Measurements from ENCODE around the gene ZNF670. TPM values are rescaled to one million over a fixed set of nuclear protein-coding genes. Genes with fewer than 3 reads are reported as not detected.
"Not testable (repeated sequence)": the region's sequence is repeated elsewhere in the genome, so short reads cannot be mapped to it uniquely, and the experiment has no call there.

The ZNF670 gene
- total RNA-seq, 1 donor from 2014 or later, result 3.2 TPM

GRCh38 chr1:247060771-247061170 is 17.8 kb downstream of the ZNF670 start:
- ATAC-seq (no peak), DNase-seq (ENCODE audit: low spot score) (no peak)
- intact Hi-C loops (cut with DNase I), result no loop called here

- DNase-seq (ENCODE audit: low spot score), result no peak
- ATAC-seq, result no peak
- intact Hi-C loops (cut with DNase I), result no loop called here
Measured at GRCh38 chr1:247056071-247056470, 22.5 kb downstream of the ZNF670 start.

- ATAC-seq, result no peak
- intact Hi-C loops (cut with DNase I), result no loop called here
- DNase-seq (ENCODE audit: low spot score), result no peak
Measured at GRCh38 chr1:247054992-247055415, 23.6 kb downstream of the ZNF670 start.

- intact Hi-C loops (cut with DNase I), result no loop called here
- ATAC-seq (no peak), DNase-seq (ENCODE audit: low spot score) (no peak)
Measured at GRCh38 chr1:247047702-247048101, 30.9 kb downstream of the ZNF670 start.

GRCh38 chr1:247047260-247047659 is 31.4 kb downstream of the ZNF670 start:
- intact Hi-C loops (cut with DNase I), result no loop called here
- ATAC-seq (no peak), DNase-seq (ENCODE audit: low spot score) (no peak)

- ATAC-seq (no peak), DNase-seq (ENCODE audit: low spot score) (no peak)
- intact Hi-C loops (cut with DNase I), result no loop called here
Measured at GRCh38 chr1:247043406-247043805, 35.2 kb downstream of the ZNF670 start.

GRCh38 chr1:247037511-247038320 is 40.9 kb downstream of the ZNF670 start:
- no peak for DNase-seq (ENCODE audit: low spot score)
- intact Hi-C loops (cut with DNase I), result no loop called here
- no peak for ATAC-seq

- intact Hi-C loops (cut with DNase I); ATAC-seq; DNase-seq (ENCODE audit: low spot score): not testable (repeated sequence)
Measured at GRCh38 chr1:247032306-247032705, 46.3 kb downstream of the ZNF670 start.

Other genes starting within 250 kb of the ZNF670 start
- 46.4 TPM for gene AHCTF1, start 146.9 kb downstream of the ZNF670 start, total RNA-seq
- gene ZNF695, start 70.8 kb downstream of the ZNF670 start, total RNA-seq, result 0.18 TPM
- gene ZNF669, start 25.5 kb upstream of the ZNF670 start, total RNA-seq, result 6.7 TPM
- 29.6 TPM for gene ZNF124, start 93.2 kb upstream of the ZNF670 start, total RNA-seq
- not detected for gene VN1R5, start 177.3 kb upstream of the ZNF670 start, total RNA-seq

Data from sciatic nerve (tissue), 2 donors.